Measurements from ENCODE around the gene EZR. TPM values are rescaled to one million over a fixed set of nuclear protein-coding genes. Genes with fewer than 3 reads are reported as not detected.

Gene EZR
- polyA plus RNA-seq, 2 donors, result 211 to 257 TPM

DNA sequence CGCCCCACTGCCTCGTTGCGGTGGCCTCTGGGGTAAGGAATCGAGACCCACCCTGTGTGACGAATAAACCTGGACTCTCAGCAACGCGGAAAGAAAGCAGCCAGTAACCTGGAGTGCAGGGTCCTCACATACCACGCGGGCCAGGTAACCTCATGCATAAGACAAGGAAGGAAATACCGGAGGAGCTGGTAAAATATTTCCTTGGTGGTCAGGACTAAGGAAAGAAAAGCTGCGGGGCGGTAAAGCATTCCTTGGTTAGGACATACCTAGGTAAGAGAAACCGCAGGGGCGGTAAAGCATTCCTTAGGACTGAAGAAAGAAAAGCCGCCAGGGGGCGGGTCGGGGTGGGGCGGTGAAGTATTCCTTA is 88.6 kb downstream of the EZR start:
- H3K27me3 ChIP-seq (ENCODE audit: control insufficient read depth in 1 of 2, insufficient read depth in 2 of 2, low read length in 2 of 2), result no peaks in the 10 kb centered on the region
- no peak overlapping the region for H3K4me3 ChIP-seq (ENCODE audit: low read depth in 1 of 2, low read length in 2 of 2)
- H3K27ac ChIP-seq (ENCODE audit: low read depth in 2 of 2, low read length in 1 of 2), result no peak overlapping the region
- peaks cover 0 to 4% of the 10 kb centered on the region in 2 donors for H3K36me3 ChIP-seq (ENCODE audit: control insufficient read depth in 2 of 2, insufficient read depth in 2 of 2, low read length in 1 of 2)
- 95 to 96% methylated on average over 18 of the region's 18 CpGs for WGBS, 2 donors
- no peaks in the 10 kb centered on the region for H3K4me1 ChIP-seq (ENCODE audit: control insufficient read depth in 2 of 2, insufficient read depth in 2 of 2, low read length in 1 of 2)
- H3K9me3 ChIP-seq (ENCODE audit: control insufficient read depth in 2 of 2, insufficient read depth in 1 of 2, low read depth in 1 of 2, low read length in 1 of 2), result peaks cover 4 to 8% of the 10 kb centered on the region in 2 donors

- H3K36me3 ChIP-seq (ENCODE audit: control insufficient read depth in 2 of 2, insufficient read depth in 2 of 2, low read length in 1 of 2), result peaks cover 0 to 4% of the 10 kb centered on the region in 2 donors
- H3K27me3 ChIP-seq (ENCODE audit: control insufficient read depth in 1 of 2, insufficient read depth in 2 of 2, low read length in 2 of 2), result no peaks in the 10 kb centered on the region
- WGBS, 2 donors, result 96 to 97% methylated on average over 6 of the region's 6 CpGs
- H3K4me3 ChIP-seq (ENCODE audit: low read depth in 1 of 2, low read length in 2 of 2), result no peak overlapping the region
- H3K4me1 ChIP-seq (ENCODE audit: control insufficient read depth in 2 of 2, insufficient read depth in 2 of 2, low read length in 1 of 2), result no peaks in the 10 kb centered on the region
- H3K27ac ChIP-seq (ENCODE audit: low read depth in 2 of 2, low read length in 1 of 2), result no peak overlapping the region
- H3K9me3 ChIP-seq (ENCODE audit: control insufficient read depth in 2 of 2, insufficient read depth in 1 of 2, low read depth in 1 of 2, low read length in 1 of 2), result peaks cover 4 to 8% of the 10 kb centered on the region in 2 donors
Observed at GRCh38 chr6:158729906-158730540, 89.1 kb downstream of the EZR start.

- Histone ChIP-seq H3K9me3 (ENCODE audit: control insufficient read depth in 2 of 2, insufficient read depth in 1 of 2, low read depth in 1 of 2, low read length in 1 of 2) (peaks cover 0 to 3% of the 10 kb centered on the region in 2 donors), H3K4me1 (ENCODE audit: control insufficient read depth in 2 of 2, insufficient read depth in 2 of 2, low read length in 1 of 2) (peaks cover 0 to 4% of the 10 kb centered on the region in 2 donors), H3K4me3 (ENCODE audit: low read depth in 1 of 2, low read length in 2 of 2) (no peak overlapping the region), H3K36me3 (ENCODE audit: control insufficient read depth in 2 of 2, insufficient read depth in 2 of 2, low read length in 1 of 2) (no peaks in the 10 kb centered on the region), H3K27ac (ENCODE audit: low read depth in 2 of 2, low read length in 1 of 2) (no peak overlapping the region), H3K27me3 (ENCODE audit: control insufficient read depth in 1 of 2, insufficient read depth in 2 of 2, low read length in 2 of 2) (no peaks in the 10 kb centered on the region)
- WGBS, 2 donors, result 93 to 94% methylated on average over 8 of the region's 8 CpGs
Observed at GRCh38 chr6:158725704-158726103, 93.5 kb downstream of the EZR start.

- peaks cover 0 to 5% of the 10 kb centered on the region in 2 donors for H3K4me1 ChIP-seq (ENCODE audit: control insufficient read depth in 2 of 2, insufficient read depth in 2 of 2, low read length in 1 of 2)
- H3K9me3 ChIP-seq (ENCODE audit: control insufficient read depth in 2 of 2, insufficient read depth in 1 of 2, low read depth in 1 of 2, low read length in 1 of 2), result no peaks in the 10 kb centered on the region
- H3K4me3 ChIP-seq (ENCODE audit: low read depth in 1 of 2, low read length in 2 of 2), result no peak overlapping the region
- H3K27me3 ChIP-seq (ENCODE audit: control insufficient read depth in 1 of 2, insufficient read depth in 2 of 2, low read length in 2 of 2), result no peaks in the 10 kb centered on the region
- H3K36me3 ChIP-seq (ENCODE audit: control insufficient read depth in 2 of 2, insufficient read depth in 2 of 2, low read length in 1 of 2), result no peaks in the 10 kb centered on the region
- 82 to 84% methylated on average over 5 of the region's 5 CpGs for WGBS, 2 donors
- no peak overlapping the region for H3K27ac ChIP-seq (ENCODE audit: low read depth in 2 of 2, low read length in 1 of 2)
Observed at GRCh38 chr6:158722176-158722729, 96.9 kb downstream of the EZR start.

GRCh38 chr6:158718461-158719046 is 100.6 kb downstream of the EZR start:
- H3K27me3 ChIP-seq (ENCODE audit: control insufficient read depth in 1 of 2, insufficient read depth in 2 of 2, low read length in 2 of 2), result no peaks in the 10 kb centered on the region
- H3K4me3 ChIP-seq (ENCODE audit: low read depth in 1 of 2, low read length in 2 of 2), result no peak overlapping the region
- H3K4me1 ChIP-seq (ENCODE audit: control insufficient read depth in 2 of 2, insufficient read depth in 2 of 2, low read length in 1 of 2), result peaks cover 0 to 5% of the 10 kb centered on the region in 2 donors
- H3K27ac ChIP-seq (ENCODE audit: low read depth in 2 of 2, low read length in 1 of 2), result peak overlapping the region in 1 of 2 donors; percentile 42
- H3K9me3 ChIP-seq (ENCODE audit: control insufficient read depth in 2 of 2, insufficient read depth in 1 of 2, low read depth in 1 of 2, low read length in 1 of 2), result no peaks in the 10 kb centered on the region
- H3K36me3 ChIP-seq (ENCODE audit: control insufficient read depth in 2 of 2, insufficient read depth in 2 of 2, low read length in 1 of 2), result peaks cover 0 to under 1% of the 10 kb centered on the region in 2 donors
- WGBS, 2 donors, result 59 to 81% methylated on average over 13 of the region's 13 CpGs

DNA sequence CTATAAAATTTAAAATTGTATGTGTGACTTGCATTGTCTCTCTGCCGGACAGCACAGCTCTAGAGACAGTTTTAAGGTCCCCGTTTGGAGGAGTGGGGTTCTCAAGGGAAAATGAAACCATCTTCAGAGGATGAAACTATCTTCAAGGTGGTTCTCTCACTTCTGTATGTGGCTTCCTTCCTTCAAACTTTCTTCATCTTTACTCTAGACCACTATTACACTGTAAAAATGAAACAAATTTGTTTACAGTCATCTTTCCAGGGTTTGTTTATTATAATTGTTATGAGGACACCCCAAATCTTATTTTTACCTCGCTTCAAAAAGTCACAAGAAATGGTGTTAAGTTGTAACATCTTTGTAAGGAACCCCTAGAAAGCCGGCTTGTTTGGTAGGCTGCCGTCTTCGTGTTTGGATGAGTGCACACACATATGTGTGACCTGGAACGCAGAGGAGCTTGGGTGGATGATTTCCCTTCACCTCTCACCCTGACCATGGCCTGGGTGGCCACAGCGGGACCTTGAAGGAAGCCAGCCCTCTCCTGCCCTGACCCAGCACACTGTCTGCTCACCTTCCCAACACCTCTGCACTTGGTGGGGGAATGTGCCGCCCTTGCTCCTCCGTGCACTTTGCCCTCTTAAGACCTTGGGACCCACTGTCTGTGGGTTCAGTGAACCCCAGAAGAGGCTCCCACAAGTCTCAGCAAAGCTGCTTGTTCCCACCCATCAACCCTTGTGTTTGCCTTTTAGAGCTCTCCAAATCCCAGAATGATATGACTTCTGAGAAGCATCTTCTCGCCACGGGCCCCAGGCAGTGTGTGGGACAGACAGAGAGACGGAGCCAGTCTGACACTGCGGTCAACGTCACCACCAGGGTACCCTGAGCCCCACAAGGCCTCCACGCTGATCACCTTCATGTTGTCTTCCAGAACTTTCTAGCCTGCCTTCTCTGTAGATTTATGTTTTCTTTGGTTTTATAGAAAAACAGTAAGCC is 101.5 kb downstream of the EZR start:
- H3K36me3 ChIP-seq (ENCODE audit: control insufficient read depth in 2 of 2, insufficient read depth in 2 of 2, low read length in 1 of 2), result peaks cover 0 to 2% of the 10 kb centered on the region in 2 donors
- no peaks in the 10 kb centered on the region for H3K9me3 ChIP-seq (ENCODE audit: control insufficient read depth in 2 of 2, insufficient read depth in 1 of 2, low read depth in 1 of 2, low read length in 1 of 2)
- H3K27me3 ChIP-seq (ENCODE audit: control insufficient read depth in 1 of 2, insufficient read depth in 2 of 2, low read length in 2 of 2), result no peaks in the 10 kb centered on the region
- H3K4me3 ChIP-seq (ENCODE audit: low read depth in 1 of 2, low read length in 2 of 2), result no peak overlapping the region
- WGBS, 2 donors, result 83% methylated on average over 16 of the region's 16 CpGs
- peak overlapping the region in 1 of 2 donors; percentile 16 for H3K27ac ChIP-seq (ENCODE audit: low read depth in 2 of 2, low read length in 1 of 2)
- H3K4me1 ChIP-seq (ENCODE audit: control insufficient read depth in 2 of 2, insufficient read depth in 2 of 2, low read length in 1 of 2), result peaks cover 0 to 5% of the 10 kb centered on the region in 2 donors

Other genes with a start within 250 kb of the EZR start
- 100 to 1,000 TPM; 168 to 183 TPM for gene DYNLT1, start 174.6 kb downstream of the EZR start, polyA plus RNA-seq
- gene SYTL3, start 169.3 kb downstream of the EZR start, polyA plus RNA-seq, result 1 to 10 TPM; 2.4 to 2.6 TPM
- 1 to 10 TPM; 6.1 to 6.3 TPM for gene RSPH3, start 180.8 kb upstream of the EZR start, polyA plus RNA-seq
- under 1 TPM; 0.59 to 0.76 TPM for gene TAGAP, start 225.6 kb upstream of the EZR start, polyA plus RNA-seq